Stimulated activated CD4-positive, alpha-beta T cell treated with anti-CD3 and anti-CD28 coated beads, Interleukin-4, amount 100 ng/mL, for 4 hours (primary cell): ENCODE data around the gene PDLIM5.

Experiments
- DNase-seq, 2 experiments: peaks; one replicate each; pipeline ENCODE4 v3.0.0-alpha.2; 2020

The PDLIM5 gene

GRCh38 chr4:94665500-94666404 lies 214.0 kb downstream of the PDLIM5 start:
- no peak for DNase-seq

- DNase-seq: no peak
Measured at GRCh38 chr4:94668724-94669123, 217.0 kb downstream of the PDLIM5 start.

DNA sequence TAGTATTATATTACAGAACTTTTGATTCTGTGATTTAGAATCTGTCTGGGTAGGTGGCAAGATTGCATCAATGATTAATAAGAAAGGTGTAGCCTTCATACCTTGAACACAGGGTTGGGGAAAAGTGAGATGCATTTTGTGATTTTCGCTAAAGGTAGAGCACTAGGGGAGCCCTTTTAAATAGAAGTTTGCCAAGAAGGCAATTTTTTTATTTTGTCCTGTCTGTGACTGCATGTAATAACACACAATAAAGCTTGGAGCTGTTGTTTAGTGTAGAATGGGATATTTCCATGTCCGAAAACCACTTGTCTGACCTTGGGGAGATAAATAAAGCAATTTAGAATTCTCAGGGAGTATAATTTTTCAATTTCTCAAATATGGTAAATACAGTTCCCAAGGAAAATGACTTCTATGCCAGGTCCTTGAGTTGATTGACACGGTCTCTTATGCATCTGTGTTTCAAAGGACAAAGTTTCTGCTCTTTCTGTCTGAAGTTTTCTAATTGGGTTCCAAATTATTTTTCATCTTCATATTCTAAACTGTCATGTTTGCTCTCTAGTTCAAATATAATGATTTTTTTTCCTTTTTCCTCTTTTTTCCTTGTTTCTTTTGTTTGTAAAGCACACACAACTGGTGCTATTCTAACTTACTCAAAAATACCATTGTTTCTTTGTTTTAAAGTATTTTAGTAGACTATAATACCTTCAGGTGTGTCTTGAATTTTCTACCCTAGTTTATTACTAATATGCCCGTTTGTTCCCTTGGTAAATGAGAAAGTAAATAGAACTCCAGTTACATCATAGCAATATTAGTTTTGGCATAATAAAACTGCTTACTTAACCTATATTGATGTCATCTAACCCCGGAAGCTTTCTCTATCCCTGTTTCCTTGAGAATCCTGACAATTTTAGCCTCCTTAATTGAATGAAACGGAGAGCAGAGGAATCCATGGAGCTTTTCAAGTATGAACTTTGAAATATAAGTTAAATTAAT lies 218.2 kb downstream of the PDLIM5 start:
- no peak for DNase-seq

DNA sequence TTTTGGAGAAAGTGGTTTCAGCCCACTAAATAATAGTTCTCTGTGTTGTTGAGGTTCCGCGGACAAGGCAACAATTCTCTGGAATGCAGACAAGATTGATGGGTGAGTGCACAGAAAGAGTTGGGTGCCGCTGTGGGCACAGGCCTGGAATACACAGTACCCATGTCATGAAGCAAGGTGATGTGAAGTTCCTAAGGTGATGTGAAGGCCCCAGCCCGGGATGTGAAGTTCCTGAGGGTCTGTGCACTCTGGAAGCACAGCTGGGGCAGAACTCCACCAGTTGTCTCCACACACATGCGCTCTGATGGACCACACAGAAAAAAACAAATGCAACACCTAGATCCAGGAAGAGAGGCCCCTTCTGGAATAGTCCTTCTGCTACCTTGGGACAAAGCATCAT lies 219.4 kb downstream of the PDLIM5 start:
- DNase-seq: no peak

DNA sequence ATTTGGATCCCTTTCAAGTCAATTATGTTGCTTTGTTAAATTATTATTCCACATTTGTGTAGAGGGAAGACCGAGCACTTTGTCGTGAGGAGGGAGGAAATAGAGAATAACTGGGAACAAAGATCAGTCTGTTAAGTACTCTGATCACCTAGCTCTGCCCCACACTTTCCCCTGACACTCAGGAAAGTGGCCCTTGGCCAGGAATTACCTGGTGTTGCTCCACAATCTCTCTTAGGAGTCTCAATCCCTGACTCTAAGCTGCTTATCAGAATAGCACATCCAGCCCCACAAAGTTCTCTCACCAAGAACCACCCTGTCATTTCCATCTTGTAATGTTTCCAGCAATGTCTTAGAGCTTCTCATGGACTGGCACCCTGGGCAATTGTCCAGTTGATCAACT lies 222.2 kb downstream of the PDLIM5 start:
- no peak for DNase-seq

GRCh38 chr4:94676970-94677369 lies 225.2 kb downstream of the PDLIM5 start:
- no peak for DNase-seq

GRCh38 chr4:94678896-94679295 lies 227.2 kb downstream of the PDLIM5 start:
- no peak for DNase-seq

GRCh38 chr4:94680176-94680862 lies 228.6 kb downstream of the PDLIM5 start:
- DNase-seq: no peak

GRCh38 chr4:94686086-94686485 lies 234.3 kb downstream of the PDLIM5 start:
- no peak for DNase-seq

DNA sequence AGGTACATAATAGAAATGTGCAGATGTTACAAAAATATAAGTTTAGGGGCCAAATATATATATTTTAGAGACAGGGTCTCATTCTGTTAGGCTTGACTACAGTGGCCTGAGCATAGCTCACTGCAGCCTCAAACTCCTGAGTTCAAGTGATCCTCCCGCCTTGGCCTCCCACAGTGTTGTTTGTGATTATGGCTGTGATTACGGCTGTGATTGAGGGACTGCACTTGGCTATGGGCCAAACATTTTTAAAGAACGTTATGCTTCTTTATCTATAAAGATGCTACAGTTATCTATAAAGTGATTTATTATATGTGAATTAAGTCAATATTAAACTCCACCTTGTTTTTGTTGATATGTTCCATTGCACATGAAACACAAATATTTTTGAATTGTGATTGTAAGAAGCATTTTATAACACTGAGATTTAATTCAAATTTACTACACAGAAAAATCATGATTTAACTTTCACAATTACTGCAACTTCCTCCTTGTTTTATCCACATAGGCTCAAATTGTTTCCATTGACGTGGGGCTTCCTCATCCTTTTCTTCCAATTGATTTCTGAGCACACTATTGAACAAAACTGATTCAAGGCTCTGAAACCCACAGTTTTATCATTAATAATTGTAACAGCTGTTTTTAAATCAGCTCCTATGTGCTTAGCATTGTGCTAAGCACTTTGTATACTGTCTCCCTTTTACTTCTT lies 237.6 kb downstream of the PDLIM5 start:
- no peak for DNase-seq

GRCh38 chr4:94690851-94691254 lies 239.1 kb downstream of the PDLIM5 start:
- no peak for DNase-seq

- DNase-seq: no peak
Measured at GRCh38 chr4:94691552-94691951, 239.8 kb downstream of the PDLIM5 start.

- no peak for DNase-seq
Measured at GRCh38 chr4:94695384-94695783, 243.6 kb downstream of the PDLIM5 start.

GRCh38 chr4:94698187-94698586 lies 246.4 kb downstream of the PDLIM5 start:
- no peak for DNase-seq

DNA sequence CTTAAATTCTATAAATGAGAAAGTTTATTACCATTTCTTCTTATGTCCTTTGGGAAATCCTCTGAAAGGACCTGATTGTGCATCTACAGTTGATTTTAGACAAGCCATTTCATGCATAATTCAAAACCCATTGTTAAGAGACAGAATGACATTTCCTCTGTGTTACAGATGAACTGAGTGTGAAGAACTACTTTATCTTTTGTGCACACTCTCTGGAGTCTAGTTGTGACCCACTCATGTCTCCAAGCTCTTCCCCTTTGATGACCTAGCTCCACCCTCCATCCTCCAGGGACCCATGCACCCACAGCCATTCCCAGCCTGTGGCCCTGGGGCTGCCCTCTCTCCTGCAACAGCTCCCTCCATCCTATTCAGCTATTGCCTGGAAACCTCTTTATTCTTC lies 248.6 kb downstream of the PDLIM5 start:
- no peak for DNase-seq

GRCh38 chr4:94701631-94702300 lies 250.0 kb downstream of the PDLIM5 start:
- DNase-seq: no peak

GRCh38 chr4:94711635-94712034 lies 259.9 kb downstream of the PDLIM5 start:
- DNase-seq: no peak

DNA sequence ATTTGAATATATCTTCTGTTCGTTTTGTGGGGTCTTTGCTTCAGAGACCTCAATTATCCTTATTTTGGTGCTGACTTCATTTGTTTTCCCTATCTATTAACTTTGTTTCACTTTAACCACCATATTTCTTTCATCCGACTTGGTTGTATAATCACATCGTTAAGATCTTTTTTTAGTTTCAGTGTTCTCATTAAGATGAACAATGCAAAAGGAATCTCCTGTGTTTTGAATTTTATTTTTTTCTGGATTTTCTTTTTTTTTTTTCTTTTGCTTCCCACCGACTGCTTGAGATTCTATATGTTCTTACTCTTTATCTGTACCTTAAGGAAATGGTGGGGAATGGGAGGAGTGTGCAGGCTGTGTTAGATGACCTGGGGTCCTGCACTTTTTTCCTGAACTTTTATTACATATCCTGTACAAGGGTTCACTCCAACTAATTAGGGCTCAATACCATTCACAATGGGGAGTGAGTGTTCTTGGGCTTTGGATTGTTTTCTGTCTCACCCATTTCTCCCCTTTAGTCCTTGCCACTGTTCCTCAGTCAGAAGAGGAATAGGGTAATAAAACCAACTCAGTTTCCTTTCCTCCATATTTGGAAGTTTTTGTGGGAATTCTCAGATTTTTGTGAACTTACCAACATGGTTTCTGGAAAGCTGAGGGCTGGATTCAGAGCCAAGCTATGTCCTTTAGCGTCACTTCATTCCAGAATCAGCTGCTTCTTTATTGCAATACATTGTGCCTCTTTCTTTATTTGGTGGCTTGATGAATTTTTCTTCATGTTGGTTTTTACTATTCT lies 262.8 kb downstream of the PDLIM5 start:
- DNase-seq: no peak

GRCh38 chr4:94715726-94716125 lies 264.0 kb downstream of the PDLIM5 start:
- no peak for DNase-seq
